GM12872 (cell line): ENCODE data around the gene OR2A5.

Experiments used
- CTCF ChIP-seq: IDR thresholded peaks from 3 replicates; pipeline ENCODE4 v1.5.1; 2011; ENCODE audit warnings: low read depth, mild to moderate bottlenecking, low read length, moderate library complexity; ENCODE audit not compliant: insufficient read depth

Gene OR2A5

GRCh38 chr7:144011458-144012230 lies 37.1 kb upstream of the OR2A5 start:
- no peak for TF ChIP-seq CTCF

GRCh38 chr7:144018065-144018464 lies 30.7 kb upstream of the OR2A5 start:
- no peak for TF ChIP-seq CTCF

- TF ChIP-seq CTCF: no peak
Measured at GRCh38 chr7:144019457-144019856, 29.3 kb upstream of the OR2A5 start.

- TF ChIP-seq CTCF: no peak
Measured at GRCh38 chr7:144020340-144020739, 28.4 kb upstream of the OR2A5 start.

- TF ChIP-seq CTCF: no peak
Measured at GRCh38 chr7:144022169-144022568, 26.6 kb upstream of the OR2A5 start.

GRCh38 chr7:144023171-144023827 lies 25.4 kb upstream of the OR2A5 start:
- TF ChIP-seq CTCF: no peak

GRCh38 chr7:144024213-144024612 lies 24.5 kb upstream of the OR2A5 start:
- TF ChIP-seq CTCF: no peak
